Retina (tissue), 1 donor: ENCODE results near the gene DMBT1.
"Not testable (repeated sequence)": the region's sequence is repeated elsewhere in the genome, so short reads cannot be mapped to it uniquely, and the experiment has no call there.

Experiments used
- DNase-seq: peaks from one replicate; pipeline ENCODE4 v3.0.0-alpha.2; 2016

The DMBT1 gene

GRCh38 chr10:122549636-122550035, 10.9 kb upstream of the DMBT1 start:
- DNase-seq = no peak

DNA sequence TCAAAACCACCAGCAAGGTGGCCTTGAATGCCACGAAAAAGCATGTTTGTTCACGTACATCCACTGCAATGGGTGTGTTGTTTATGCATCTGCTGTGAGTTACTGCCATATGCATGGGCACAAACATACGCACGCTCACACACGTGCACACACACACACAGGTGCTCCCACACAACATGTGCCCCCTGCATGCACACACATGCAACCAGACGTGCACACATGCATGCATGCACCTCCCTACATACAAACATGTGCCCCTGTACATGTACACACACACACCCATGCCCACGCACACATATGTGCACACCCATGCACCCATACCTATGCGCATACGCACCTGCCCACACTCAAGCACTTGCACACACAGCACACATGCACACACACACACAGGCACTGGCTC, 10.1 kb upstream of the DMBT1 start:
- DNase-seq = no peak

DNA sequence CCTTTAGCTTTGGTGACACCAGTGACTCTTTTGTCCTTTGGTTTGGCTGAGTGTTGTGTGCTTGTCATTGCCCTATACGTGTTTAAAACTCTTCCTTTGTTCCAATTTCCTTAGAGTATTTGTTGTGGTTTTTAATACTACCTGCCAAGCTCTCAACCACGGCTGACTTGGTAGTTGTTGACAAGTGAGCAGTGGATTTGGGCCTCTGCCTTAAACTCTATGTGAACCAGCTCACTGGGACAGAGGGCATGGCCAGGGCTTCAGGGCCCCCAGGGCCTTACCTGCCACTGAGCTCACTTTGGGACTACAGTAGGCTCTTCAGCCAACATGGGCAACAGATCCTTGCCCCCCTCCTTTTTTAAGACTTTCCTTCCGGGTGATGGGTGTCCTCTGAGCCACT, 9.6 kb upstream of the DMBT1 start:
- DNase-seq = no peak

DNA sequence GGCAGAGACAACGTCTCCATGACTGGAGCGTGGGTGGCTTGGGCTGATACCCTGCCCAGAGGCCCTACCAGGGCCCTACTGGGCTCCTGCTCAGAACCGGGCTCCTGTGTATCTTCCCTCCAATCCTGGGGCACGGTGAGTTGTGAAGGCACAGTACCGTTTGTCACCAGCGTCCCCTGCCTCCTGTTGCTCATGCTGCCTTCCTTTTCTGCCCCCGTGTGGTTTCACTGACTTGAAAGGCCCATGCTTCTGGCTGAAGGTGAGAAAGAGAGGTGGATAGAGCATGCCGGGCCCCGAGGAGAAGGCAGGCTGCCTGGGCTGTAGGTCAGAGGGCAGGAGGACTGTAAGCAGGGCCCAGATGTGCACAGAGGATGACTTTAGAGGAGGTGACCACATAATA, 9.1 kb upstream of the DMBT1 start:
- DNase-seq = no peak

GRCh38 chr10:122553341-122553740, 7.2 kb upstream of the DMBT1 start:
- no peak for DNase-seq

DNA sequence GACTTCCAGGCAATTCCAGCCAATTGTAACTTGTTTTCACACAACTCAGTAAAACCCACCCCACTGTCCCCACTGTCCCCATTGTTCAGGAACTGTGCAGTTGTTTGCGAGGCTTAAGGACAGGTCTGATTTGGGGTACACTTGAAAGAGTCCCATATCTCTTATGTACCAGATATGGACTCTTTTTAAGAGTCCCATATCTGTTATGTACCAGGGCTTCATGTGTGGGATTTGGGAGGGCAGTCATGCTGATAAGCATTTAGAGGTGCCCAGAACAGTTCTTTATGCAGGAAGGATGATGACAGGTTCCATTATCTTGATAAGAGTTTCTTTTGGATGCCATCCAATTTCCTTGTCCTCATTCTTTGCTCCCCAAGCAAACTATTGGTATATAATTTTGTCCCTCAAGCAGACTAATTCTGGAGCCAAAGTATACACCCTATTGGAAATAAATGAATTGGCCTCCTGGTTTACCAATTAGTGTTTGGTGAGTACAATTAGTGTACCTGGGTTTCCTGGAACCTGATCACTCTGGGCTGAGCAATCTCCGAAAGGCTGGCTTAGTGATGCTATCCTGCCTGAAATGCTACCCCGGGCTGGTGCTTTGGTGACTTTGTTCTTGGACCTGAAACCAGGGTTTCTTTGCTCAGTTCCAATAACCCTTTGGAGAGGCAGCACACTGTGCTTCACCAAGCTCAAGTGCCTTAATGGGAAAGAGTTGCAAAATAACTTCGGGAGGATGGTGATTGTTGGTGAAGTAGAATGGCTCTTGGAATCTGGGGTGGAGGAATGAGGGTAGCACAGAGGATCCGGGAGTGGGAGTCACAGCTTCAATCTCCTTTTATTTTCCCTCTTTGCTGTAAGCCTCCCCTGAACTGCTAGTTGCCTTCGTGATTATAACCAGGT, 6.2 kb upstream of the DMBT1 start:
- no peak for DNase-seq

GRCh38 chr10:122555442-122555841, 5.1 kb upstream of the DMBT1 start:
- no peak for DNase-seq

DNA sequence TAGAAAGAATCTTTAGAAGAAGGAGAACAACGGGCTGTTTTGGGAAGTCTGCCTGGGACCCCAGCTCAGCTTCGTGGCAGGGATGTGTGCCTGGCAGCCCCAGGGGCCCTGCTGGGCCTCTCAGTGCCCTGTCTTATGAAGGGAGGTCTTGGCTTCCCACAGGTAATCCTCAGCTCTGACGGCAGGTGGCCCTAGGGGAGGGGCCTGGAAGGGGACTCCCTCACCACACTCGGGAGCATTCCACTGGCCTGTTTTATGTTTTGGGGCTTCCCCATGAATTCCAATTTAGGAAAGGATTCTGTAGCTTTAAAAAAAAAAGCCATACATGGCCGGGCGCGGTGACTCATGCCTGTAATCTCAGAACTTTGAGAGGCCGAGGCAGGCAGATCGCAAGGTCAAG, 3.0 kb upstream of the DMBT1 start:
- DNase-seq = no peak

- no peak for DNase-seq
Measured at GRCh38 chr10:122558452-122558851, 2.1 kb upstream of the DMBT1 start.

GRCh38 chr10:122559228-122559627, 1.3 kb upstream of the DMBT1 start:
- DNase-seq = no peak

DNA sequence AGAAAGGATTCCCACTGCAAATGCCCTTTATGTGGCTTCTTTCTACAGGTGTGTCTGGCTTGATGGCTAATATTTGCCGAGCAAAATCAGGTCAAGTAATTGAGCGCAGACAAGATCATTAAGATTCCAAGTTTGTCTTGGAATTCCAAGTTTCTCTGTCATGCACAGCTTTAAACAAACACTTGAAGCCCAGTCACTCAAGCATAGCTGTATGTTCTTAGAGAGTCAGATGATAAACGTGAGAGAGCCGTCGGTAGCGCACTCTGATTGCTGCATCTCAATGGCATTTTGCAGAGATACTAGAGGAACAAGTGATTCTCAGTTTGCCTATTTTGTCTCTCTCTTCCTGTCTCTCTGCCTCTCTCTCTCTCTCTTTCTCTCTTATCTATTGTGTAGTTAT, 658 bp downstream of the DMBT1 start:
- DNase-seq = no peak

DNA sequence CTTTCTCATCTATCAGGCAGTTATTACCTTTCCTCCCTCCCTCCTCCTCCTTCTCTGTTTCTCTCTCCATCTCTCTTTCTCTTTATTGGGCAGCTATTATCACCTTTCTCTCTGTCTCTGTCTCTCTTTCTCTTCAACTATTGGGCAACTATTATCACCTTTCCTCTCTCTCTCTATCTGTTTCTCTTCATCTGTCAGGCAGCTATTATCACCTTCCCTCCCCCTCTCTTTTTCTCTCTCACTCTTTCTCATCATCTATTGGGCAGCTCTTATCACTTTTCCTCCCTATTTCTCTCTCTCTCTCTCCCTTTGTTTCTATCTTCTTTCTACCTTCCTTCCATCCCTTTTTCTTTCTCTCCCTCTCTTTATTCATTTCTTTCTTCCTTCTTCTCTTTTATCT, 1.2 kb downstream of the DMBT1 start:
- DNase-seq = no peak

- no peak for DNase-seq
Measured at GRCh38 chr10:122564980-122565379, 4.4 kb downstream of the DMBT1 start.

DNA sequence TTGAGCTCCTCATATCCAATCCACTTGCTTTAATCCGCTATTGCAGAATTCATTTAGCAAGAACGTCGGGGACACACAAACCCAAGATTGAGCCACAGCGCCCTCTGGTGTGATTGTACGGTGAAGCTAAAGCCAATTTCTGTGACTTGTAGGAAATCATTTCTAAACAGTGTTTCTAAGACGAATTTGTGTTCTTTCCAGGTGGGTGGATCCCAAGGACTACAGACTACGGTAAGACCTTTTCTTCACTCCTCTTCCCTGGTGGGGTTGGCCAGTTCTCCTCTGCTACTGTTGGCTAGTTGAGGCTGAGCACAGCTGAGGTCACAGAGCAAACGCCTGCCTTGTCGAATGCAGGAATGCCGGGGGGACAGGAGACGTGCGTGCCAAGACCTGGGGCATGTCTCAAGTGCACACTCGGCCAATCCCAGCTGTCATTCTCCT, 5.2 kb downstream of the DMBT1 start:
- peak; percentile 82 for DNase-seq

- DNase-seq = no peak
Measured at GRCh38 chr10:122566632-122567031, 6.1 kb downstream of the DMBT1 start.

DNA sequence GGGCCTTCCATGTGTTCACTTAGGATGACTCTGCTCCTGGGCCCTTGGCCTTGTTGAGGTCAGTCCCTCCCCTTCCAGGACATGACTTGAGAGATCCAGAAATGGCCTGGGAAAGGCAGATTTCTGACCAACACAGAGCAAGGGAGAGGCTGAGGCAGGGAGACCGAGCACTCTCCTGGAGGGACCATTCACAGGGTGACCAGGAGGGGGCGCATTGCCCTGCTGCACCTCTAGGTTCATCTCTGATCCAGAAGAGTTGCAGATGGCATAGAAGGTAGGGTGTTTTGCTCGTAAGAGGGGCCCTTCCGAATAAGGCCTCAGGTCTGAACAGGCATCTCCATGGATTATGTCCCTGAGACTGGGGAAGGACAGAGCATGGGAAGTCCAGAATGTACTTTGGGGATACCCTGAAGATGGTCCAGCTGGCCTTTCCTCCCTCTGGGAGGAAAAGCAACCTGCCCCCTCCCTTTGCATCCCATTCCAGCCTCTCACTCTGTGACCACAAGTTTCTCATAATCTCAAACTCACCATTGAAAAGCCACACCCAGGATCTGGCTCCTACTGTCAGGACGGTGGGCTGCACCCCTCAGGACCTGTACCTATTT, 6.6 kb downstream of the DMBT1 start:
- DNase-seq = no peak

DNA sequence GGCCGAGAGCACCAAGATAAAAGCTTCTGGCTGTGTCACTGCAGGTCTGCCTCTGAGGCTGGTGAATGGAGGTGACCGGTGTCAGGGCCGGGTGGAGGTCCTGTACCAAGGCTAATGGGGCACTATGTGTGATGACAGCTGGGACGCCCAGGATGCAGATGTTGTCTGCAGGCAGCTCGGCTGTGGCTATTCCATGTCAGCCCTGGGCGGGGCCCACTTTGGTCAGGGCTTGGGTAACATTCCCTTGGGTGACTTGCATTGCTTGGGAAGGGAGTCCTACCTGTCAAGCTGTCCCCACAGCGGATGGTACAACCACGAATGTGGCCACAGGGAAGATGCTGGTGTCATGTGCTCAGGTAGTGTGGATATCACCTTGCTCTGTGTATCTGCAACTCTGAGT, 8.0 kb downstream of the DMBT1 start:
- no peak for DNase-seq

DNA sequence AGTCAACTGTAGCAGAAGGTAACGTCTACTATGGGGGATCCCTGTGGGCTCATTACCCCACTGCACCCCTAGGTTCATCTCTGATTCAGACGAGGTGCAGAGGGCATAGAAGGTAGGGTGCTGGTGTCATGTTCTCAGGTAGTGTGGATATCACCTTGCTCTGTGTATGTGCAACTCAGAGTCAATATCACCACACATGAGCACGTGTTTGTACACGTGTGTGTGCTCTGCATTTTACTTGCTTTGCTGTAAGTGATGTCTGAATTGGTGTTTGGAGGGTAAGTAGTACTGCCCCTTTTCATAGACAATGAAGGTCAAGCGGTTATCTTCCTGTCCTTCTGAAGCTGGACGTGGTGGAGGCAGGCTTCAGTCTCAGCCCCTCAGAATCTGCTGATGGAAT, 10.4 kb downstream of the DMBT1 start:
- no peak for DNase-seq

DNA sequence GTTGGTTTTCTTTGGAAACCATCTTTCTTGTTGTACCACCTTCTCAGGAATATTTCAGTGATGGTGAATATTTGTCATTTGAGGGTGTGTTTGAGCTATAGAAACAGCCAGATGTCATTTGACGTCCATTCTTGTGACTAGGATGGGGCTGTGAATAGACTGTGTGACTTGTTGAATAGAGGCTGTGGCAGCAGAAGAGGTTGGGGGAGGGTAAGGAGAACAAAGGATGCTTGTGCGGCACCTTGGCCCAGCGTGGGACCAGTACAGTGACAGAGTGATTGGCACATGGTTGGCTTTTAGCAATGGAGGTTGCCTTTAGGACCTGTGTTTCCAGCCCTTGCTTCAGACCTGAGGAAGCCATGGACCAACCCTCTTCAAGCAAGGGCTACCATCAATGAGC, 11.3 kb downstream of the DMBT1 start:
- DNase-seq = no peak

GRCh38 chr10:122575776-122576175, 15.2 kb downstream of the DMBT1 start:
- DNase-seq = no peak

DNA sequence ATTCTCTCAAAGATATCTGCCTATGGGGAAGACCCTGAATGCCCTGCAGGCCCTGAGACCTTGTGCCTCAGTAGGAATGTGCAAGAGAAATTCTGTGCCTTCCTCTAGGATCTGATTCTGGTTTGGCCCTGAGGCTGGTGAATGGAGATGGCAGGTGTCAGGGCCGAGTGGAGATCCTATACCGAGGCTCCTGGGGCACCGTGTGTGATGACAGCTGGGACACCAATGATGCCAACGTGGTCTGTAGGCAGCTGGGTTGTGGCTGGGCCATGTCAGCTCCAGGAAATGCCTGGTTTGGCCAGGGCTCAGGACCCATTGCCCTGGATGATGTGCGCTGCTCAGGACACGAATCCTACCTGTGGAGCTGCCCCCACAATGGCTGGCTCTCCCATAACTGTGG, 15.7 kb downstream of the DMBT1 start:
- no peak for DNase-seq

DNA sequence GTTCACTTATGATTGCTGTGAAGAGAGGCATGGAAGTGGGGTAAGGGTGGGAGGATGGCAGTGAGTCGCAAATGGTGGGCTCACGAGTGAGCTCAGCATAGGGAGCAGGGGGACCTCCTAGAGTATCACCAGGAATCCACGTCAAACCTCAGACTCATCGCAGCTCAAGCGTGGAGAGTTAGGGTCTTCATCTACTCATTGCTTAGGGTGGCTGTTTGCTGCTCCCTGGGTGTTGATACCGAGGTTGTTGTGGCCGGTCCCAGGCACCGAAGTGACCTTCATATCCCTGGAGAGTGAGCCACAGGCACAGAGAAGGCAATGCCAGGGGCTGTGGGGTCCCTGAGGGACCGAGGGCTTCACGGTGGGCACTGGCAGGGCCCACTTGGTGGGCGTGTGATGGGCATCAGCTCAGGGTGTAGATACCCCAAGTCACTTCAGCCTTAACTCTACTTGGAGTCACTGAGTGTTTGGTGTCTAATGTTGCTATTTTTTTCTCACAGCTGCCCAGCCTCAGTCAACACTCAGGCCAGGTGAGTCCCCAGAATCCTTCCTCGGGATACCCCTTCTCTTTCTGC, 16.8 kb downstream of the DMBT1 start:
- DNase-seq = no peak

GRCh38 chr10:122586070-122586469, 25.5 kb downstream of the DMBT1 start:
- not testable (repeated sequence) for DNase-seq

DNA sequence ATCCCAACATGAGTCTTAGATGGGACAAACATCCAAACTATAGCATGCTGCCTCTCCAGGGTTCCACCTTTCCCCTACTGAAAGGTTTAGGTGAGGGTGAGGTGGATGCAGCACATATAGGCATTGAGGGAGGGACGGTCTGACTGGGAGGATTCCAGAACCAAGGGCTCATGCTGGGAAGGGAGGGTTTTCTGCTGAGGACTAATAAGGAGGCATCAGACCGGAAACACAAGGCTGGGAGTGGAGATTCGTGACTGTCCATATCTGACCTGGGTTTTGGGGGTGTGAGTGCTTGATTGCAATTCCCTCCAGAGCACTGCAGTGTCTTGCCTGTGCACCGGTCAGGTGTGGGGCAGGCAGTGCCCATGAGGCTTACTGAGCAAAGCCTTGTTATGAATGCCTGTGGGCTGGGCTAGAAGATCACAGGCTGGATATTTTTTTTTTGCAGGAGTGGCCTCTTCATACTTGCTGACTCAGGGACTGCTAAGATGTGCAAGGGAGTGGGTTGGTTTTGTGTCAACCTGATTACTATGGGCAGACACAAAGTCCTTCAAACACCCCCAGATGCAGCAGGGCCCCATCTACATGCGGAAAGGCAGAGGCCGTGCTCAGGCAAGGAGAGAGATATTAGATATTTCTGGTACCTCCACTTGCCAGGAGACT, 26.7 kb downstream of the DMBT1 start:
- no peak for DNase-seq
